IPS-18a (cell line): ENCODE measurements around the gene NR2F1-AS1.

ENCODE experiments used
- H3K27ac ChIP-seq: one replicate; pipeline ENCODE4 v1.5.1; 2013; ENCODE audit warnings: low read length
- H3K27me3 ChIP-seq: one replicate; pipeline ENCODE4 v1.6.1; 2013; ENCODE audit warnings: mild to moderate bottlenecking, low read length; ENCODE audit not compliant: control insufficient read depth, insufficient read depth
- H3K36me3 ChIP-seq: one replicate; pipeline ENCODE4 v1.6.1; 2013; ENCODE audit warnings: low read depth, low read length; ENCODE audit not compliant: control insufficient read depth
- H3K4me1 ChIP-seq: one replicate; pipeline ENCODE4 v1.6.1; 2013; ENCODE audit warnings: low read depth, low read length; ENCODE audit not compliant: control insufficient read depth
- H3K4me3 ChIP-seq: one replicate; pipeline ENCODE4 v1.5.1; 2013; ENCODE audit warnings: low read length
- H3K9ac ChIP-seq: one replicate; pipeline ENCODE4 v1.6.1; 2013; ENCODE audit warnings: mild to moderate bottlenecking, low read length, moderate library complexity
- H3K9me3 ChIP-seq: one replicate; pipeline ENCODE4 v1.6.1; 2013; ENCODE audit warnings: low read depth, low read length; ENCODE audit not compliant: control insufficient read depth

Gene NR2F1-AS1

GRCh38 chr5:93610581-93611272, 29.7 kb upstream of the NR2F1-AS1 start:
- Histone ChIP-seq H3K4me1 (peaks cover 28% of the 10 kb centered on the region), H3K9me3 (no peaks in the 10 kb centered on the region), H3K9ac (no peak overlapping the region), H3K4me3 (no peak overlapping the region), H3K36me3 (no peaks in the 10 kb centered on the region), H3K27ac (no peak overlapping the region), H3K27me3 (peaks cover 100% of the 10 kb centered on the region)

DNA sequence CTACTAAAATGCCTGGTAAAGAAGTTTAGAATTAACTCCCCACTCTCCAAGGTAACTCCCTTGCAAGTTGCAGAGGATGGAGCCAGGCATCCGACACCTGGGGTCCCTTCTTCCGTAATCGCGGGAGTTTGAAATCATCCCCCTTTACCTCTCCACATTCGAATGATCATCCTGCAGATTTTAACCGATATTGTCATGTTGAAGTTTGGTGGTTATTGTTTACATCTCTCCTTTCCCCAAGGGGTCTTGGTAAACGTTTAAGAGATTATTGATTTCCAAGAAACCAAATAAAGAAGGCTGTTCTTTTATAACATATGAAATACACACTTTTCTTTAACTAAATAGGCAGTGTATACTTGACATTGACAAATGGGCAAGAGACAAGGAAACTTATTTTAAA, 28.7 kb upstream of the NR2F1-AS1 start:
- peaks cover 28% of the 10 kb centered on the region for H3K4me1 ChIP-seq
- peaks cover 100% of the 10 kb centered on the region for H3K27me3 ChIP-seq
- H3K36me3 ChIP-seq = no peaks in the 10 kb centered on the region
- H3K9me3 ChIP-seq = no peaks in the 10 kb centered on the region
- no peak overlapping the region for H3K4me3 ChIP-seq
- H3K9ac ChIP-seq = no peak overlapping the region
- no peak overlapping the region for H3K27ac ChIP-seq

- H3K36me3 ChIP-seq = no peaks in the 10 kb centered on the region
- H3K9ac ChIP-seq = no peak overlapping the region
- no peak overlapping the region for H3K4me3 ChIP-seq
- H3K27ac ChIP-seq = no peak overlapping the region
- peaks cover 28% of the 10 kb centered on the region for H3K4me1 ChIP-seq
- H3K27me3 ChIP-seq = peaks cover 100% of the 10 kb centered on the region
- H3K9me3 ChIP-seq = no peaks in the 10 kb centered on the region
Measured at GRCh38 chr5:93608855-93609254, 27.8 kb upstream of the NR2F1-AS1 start.

- Histone ChIP-seq H3K27ac (no peak overlapping the region), H3K9me3 (peaks cover 3% of the 10 kb centered on the region), H3K4me1 (peaks cover 32% of the 10 kb centered on the region), H3K9ac (no peak overlapping the region), H3K27me3 (peaks cover 100% of the 10 kb centered on the region), H3K36me3 (no peaks in the 10 kb centered on the region), H3K4me3 (peak overlapping the region; percentile 37)
Measured at GRCh38 chr5:93607367-93608258, 26.6 kb upstream of the NR2F1-AS1 start.

DNA sequence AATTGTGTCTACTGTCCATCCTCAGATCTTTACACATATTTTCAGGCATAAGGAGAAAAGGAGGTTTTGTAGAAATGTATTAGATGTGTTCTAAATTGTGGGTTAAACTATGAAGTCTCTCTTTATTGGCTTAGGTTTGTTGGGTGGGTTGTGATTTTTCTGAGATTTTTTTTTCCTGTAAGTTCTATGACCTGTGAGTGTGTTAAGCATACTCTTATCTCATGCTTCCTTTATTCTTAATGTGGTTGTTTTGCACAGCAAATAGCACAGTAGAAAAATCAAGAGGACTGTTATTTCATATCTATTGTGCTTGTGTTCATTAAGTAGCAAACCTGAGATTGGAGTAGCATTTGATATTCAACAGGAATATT, 25.3 kb upstream of the NR2F1-AS1 start:
- Histone ChIP-seq H3K4me1 (peaks cover 29% of the 10 kb centered on the region), H3K9me3 (peaks cover 3% of the 10 kb centered on the region), H3K27me3 (peaks cover 100% of the 10 kb centered on the region), H3K9ac (no peak overlapping the region), H3K36me3 (no peaks in the 10 kb centered on the region), H3K4me3 (no peak overlapping the region), H3K27ac (no peak overlapping the region)

DNA sequence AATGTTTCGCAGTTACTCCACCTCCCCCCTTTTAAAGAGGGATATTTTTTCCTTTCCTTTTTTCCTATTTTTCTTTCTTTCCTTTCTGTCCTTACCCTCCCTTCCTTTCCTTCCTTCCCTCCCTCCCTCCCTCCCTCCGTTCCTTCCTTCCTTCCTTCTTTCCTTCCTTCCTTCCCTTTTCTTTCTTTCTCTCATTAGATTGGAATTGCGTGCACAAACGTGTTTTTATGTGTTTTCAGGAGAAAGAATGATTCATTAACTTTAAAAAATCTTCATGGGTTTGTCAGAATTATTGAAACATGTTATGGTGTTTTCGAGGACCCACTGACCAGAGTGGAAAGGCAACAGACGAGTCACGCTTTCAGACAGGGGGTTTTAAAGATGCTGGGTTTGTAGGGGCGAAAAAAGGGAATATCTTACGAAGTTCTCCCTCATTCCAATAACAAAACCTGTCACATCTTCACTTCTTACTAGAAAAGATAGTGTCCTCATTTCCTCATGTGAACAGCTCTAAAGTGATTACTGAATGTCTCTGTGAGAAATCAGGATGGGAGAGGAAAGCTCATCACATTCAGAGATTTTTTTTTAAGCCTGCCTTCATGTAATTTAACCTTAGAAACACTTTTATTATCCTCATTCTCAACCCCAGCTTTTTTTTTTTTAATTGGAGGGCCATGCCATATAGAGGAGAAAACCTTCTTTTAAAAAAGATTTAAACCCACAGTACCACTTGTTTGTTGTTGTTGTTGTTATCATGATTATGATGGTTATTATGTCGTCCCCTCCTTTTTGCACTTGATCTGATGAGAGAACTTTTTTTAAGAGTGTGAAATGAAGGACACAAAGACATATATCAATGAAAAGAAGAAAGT, 23.9 kb upstream of the NR2F1-AS1 start:
- H3K9ac ChIP-seq = no peak overlapping the region
- peaks cover 21% of the 10 kb centered on the region for H3K4me1 ChIP-seq
- H3K27ac ChIP-seq = no peak overlapping the region
- H3K4me3 ChIP-seq = no peak overlapping the region
- H3K9me3 ChIP-seq = peaks cover 3% of the 10 kb centered on the region
- no peaks in the 10 kb centered on the region for H3K36me3 ChIP-seq
- peaks cover 100% of the 10 kb centered on the region for H3K27me3 ChIP-seq

DNA sequence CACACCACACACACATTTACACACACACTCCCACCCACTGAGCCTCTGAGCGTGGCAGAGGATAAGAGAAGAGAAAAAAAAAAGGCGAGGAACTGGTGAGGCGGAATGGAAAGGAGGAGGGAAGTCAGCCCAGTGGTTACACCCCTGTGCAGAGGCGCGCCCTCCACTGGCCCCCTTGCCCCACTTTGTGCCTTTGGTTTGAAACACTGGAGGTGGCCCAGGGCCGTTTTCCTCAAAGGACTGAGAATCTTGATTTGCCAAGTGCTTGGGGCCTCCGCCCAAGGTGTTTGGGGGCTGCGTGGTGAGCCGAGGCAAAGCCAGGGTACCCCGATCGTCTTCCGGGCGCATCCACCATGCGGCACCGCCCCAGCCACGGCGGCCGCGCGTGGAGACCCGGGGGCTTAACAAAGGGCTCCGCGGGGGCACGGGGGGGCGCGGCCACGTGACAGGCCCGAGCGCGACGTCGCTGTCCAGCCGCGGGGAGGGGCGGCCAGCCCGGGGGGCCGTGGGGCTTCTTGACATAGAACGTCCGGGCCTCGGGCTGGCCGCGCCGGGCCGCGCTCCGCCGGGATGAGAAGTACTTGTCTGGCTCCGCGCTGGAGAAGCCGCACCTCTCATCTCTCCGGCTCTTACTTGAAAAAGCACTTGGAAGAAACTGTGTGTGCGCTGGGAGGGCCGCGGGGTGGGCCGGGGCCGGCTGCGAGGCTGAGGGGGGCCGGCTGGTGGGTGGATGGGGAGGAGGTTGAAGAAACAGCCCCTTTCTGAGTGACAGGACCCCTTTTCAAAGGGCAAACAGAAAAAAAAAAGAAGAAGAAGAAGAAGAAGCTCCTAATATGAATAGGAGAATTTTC, 23.0 kb upstream of the NR2F1-AS1 start:
- H3K9ac ChIP-seq = no peak overlapping the region
- H3K9me3 ChIP-seq = peaks cover 3% of the 10 kb centered on the region
- peaks cover 100% of the 10 kb centered on the region for H3K27me3 ChIP-seq
- no peak overlapping the region for H3K27ac ChIP-seq
- H3K4me1 ChIP-seq = peaks cover 20% of the 10 kb centered on the region
- H3K4me3 ChIP-seq = no peak overlapping the region
- no peaks in the 10 kb centered on the region for H3K36me3 ChIP-seq

DNA sequence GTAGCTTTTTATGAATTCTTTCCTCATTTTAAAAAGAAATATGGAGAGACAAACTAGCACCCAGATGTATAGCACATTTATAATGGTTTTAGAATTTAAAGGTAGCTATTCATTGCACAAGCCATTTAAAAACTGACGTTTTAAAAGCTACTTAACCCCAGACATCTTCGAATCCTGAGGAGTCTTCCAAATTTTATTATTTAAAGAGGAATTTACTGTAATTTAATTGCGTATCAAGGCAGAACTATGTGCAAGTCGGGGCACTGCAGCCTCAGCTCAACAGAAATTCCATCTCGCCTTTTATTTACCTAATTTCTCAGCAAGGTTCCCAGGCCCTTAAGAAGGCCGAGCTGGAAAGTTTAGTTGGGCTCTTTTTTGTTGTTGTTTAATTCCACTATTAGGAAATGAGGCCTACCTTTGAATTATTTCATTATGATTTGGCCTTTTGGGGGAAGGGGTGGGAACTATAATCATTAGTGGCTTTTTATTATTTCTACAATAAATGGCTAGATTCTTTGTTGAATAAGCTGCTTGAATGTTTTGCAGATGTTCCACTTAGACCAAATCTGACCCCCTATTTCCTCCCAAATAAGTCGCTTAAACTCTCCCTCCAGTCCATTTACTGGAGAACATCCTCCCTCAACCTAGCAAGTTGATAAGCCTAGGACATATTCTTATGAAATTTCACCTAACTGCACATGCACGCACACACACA, 22.2 kb upstream of the NR2F1-AS1 start:
- Histone ChIP-seq H3K9ac (no peak overlapping the region), H3K36me3 (no peaks in the 10 kb centered on the region), H3K9me3 (peaks cover 3% of the 10 kb centered on the region), H3K27me3 (peaks cover 100% of the 10 kb centered on the region), H3K4me3 (no peak overlapping the region), H3K27ac (no peak overlapping the region), H3K4me1 (peaks cover 17% of the 10 kb centered on the region)

DNA sequence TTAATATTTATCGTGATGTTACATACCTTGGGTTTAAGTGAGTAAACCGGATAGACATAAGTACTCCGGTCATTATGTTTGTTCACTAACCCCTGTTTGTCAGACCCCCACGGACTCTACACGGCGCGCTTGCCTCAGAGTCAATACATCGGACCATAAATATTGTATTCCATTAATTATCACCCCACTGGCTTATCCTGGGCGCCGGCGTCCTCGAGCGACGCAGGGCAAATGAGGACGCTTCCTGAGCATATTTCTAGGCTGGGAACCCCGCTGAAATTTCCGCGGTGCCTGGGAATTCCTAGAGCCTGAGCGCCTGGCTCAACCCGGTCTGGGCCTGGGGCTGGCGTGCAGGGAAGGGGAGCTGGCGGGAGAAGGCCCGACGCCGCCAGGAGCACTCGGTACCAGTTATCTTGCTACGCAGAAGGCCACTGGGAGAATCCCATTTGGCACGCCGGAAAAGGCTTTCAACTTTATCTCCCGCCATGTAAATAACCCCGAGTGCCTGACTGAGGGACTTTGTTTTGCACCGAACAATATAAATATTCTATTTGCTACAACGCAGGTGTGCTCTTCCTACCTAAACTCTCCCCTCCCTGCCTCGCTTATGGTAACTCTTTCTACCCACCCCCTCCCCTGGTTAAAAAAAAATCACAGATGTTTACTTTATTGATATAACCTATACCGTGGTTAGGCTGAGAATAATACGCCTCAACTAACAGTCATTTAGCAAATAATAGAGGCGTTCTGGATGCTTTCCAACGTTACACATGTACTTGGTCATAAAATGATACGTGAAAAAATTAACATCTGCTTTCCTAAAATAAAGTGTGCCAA, 21.4 kb upstream of the NR2F1-AS1 start:
- Histone ChIP-seq H3K9ac (no peak overlapping the region), H3K4me1 (peaks cover 15% of the 10 kb centered on the region), H3K27me3 (peaks cover 100% of the 10 kb centered on the region), H3K36me3 (no peaks in the 10 kb centered on the region), H3K4me3 (peak overlapping the region; percentile 10), H3K27ac (no peak overlapping the region), H3K9me3 (peaks cover 3% of the 10 kb centered on the region)

- Histone ChIP-seq H3K9me3 (peaks cover 3% of the 10 kb centered on the region), H3K4me1 (peaks cover 16% of the 10 kb centered on the region), H3K27ac (no peak overlapping the region), H3K27me3 (peaks cover 100% of the 10 kb centered on the region), H3K9ac (no peak overlapping the region), H3K4me3 (peak overlapping the region; percentile 10), H3K36me3 (no peaks in the 10 kb centered on the region)
Measured at GRCh38 chr5:93601802-93602155, 20.8 kb upstream of the NR2F1-AS1 start.
